ENCODE results near the gene INTS1.
"Not testable (repeated sequence)": the region's sequence is repeated elsewhere in the genome, so short reads cannot be mapped to it uniquely, and the experiment has no call there.

INTS1 gene

GRCh38 chr7:1460821-1461645 is 43.2 kb downstream of the INTS1 start:
- DNase-seq, result no peak

GRCh38 chr7:1459920-1460820 is 44.0 kb downstream of the INTS1 start:
- peak; percentile 28 for DNase-seq

GRCh38 chr7:1459512-1459892 is 44.7 kb downstream of the INTS1 start:
- DNase-seq, result peak; percentile 99

GRCh38 chr7:1458683-1459511 is 45.3 kb downstream of the INTS1 start, which contains the start of gene MICALL2:
MICALL2 (minus strand) TSS chr7:1459470; CDS start chr7:1459326, 144 bp downstream.
- no peak for DNase-seq

DNA sequence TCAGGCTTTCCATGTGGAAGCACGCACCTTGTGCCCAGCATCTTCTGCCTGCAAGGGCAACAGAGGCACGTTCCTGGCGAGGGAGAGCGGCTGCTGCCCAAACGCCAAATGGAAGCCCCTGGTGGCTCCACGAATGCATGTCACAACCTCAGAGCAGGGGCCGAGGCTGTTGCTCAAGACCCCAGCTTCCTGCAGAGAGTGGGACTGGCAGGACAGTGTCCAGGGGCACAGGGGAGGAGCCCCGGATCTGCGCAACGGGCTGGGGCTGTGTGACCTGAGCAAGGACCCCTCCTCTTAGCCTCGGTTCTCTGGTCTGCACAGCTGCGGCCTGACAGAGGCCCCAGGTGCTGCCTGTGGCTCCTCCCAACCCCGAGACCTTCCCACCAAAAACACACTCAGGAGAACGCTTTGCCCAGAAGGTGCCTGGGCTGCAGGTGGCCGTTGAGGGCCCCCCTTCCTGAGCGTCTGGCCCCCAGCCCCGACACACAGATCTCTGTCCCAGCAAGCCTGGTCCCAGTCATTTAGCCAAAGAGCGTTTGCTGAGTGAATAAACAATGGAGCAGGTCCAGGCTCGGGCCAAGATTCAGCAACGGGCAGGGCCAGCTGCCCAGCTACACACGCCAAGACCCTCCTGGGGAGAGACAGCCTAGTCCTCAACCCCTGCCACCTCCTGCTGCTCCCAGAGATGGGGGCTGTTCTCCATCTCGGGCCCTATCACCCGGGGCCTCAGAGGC is 46.1 kb downstream of the INTS1 start:
- no peak for DNase-seq

GRCh38 chr7:1457059-1457948 is 46.9 kb downstream of the INTS1 start:
- DNase-seq, result no peak

GRCh38 chr7:1455955-1456354 is 48.2 kb downstream of the INTS1 start:
- DNase-seq, result no peak

DNA sequence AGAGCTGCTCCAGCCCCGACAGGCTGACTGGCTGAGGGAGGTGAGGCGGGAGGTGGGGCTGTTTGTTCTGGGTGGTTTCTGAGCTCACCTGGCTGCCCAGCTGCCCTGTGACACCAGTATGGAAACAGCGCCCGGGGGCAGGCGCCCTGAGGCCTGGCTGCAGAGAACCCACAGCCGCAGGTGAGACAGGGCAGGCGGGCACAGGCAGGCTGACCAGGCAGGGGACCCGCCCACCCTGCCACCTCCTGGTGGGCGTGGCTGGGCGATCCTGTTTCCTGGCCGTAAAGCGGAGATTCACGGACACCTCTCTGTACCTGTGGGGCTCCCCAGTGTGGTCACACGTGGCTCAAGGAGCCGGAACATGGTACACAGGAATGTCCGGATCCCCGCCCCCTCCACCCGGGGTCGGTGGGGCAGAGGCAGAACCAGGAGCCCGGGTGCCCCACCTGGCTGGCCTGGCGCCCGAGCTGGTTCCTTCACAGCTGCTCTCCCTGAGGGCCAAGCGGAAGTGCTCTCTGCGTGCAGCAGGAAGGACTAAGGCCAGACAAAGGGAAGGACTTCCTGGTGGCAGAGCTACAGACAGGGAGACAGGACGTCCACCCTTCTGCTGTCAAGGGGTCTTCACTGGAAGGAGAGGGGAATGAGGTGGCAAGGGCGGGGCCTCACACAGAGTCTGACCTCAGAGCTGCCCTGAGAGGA is 48.8 kb downstream of the INTS1 start:
- DNase-seq, result no peak

DNA sequence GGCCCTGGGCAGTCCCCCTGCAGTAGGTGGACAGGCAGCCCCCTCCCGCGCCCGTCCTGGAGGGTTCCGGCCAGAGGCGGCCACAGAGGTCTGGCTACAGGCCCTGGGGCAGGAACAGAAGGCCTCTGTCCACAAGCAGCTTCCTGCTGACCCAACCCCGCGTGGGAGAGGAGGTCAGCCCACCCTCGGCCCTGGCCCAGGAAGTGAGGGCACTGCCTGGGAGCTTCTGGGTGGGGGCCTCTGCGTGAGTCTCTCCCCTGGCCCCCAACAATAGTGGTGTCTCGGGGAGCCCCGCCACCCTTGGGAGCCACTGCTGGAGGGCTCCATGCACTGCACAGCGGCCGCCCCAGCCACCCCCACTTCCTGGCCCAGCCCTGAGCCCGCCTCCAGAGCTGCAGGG is 49.6 kb downstream of the INTS1 start:
- DNase-seq, result no peak

DNA sequence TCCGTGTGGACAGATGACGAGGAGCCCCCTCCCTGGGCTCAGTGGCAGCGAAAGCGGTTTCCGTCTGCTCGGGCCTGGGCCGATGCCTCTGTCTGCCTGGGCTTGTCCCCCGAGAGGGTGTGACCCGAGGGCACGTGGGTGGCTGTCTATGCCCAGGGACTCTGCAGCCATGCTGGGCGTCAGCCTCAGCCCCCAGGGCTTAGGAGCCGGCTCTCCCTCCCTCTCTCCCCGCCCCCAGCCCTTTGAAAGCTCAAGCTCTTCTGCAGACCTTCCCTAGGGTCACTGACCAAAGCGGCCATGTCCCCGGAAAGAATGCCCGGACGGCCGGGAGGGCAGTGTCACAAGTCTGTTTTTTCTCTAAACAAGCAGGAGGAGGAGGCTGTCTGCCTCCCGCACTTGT is 52.0 kb downstream of the INTS1 start:
- no peak for DNase-seq

DNA sequence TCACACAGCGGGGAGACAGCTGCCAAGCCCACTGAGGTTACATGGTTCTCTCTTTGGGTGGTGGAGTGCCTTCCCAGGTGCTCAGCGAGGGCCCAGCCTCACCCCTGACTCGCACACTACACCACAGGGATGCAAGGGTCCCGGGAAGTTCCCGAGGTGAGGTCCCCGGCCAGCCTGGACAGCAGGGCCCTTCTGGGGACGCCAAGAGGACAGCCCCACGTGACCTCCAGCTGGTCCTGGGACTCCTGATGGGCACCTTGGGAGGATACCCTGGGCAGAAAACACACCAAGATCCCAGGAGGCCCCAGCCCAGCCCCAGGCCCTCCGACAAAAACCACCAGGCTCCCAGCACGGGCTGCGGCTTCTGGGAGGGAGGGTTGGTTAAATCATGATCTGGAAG is 53.2 kb downstream of the INTS1 start:
- DNase-seq, result no peak

GRCh38 chr7:1450431-1450830 is 53.8 kb downstream of the INTS1 start:
- no peak for DNase-seq

DNA sequence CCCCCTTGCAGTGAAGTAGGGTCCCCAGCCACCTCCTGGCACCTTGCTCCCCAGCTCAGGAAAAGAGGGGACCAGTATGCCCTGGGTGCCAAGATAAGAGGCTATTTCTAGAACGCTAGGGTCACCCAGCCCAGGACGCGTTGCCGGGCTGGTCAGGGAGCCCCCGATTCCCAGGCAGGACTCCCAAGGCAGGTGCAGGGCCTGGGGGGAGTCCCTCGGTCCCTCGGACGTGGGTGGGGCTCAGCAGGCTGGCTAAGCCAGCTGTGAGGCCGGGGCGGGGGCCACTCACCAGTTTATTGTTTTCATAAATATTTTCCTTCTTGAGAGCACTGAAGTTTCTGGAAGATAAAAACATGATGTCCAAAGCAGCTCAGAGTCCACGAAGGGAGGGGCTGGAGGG is 54.2 kb downstream of the INTS1 start:
- no peak for DNase-seq

DNA sequence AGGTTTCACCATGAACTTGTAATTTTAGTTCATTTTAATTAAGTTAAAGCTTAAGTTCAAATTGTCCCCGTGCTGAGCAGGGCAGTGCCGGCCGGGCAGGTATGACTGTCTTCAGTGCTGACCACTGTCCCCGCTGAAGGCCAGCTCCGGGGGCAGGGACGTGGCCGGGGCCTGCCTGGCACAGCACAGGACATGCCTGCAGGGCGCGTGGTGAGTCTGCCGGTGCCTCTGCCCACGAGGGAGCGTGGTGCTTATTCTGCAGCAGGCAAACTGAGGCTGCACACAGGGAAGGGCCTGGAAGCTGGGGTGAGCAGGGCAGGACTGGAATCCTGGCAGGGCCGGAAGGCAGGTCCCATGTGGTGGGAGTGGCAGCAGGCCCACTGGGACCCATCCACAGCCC is 54.7 kb downstream of the INTS1 start:
- no peak for DNase-seq

- no peak for DNase-seq
Observed at GRCh38 chr7:1448958-1449357, 55.2 kb downstream of the INTS1 start.

DNA sequence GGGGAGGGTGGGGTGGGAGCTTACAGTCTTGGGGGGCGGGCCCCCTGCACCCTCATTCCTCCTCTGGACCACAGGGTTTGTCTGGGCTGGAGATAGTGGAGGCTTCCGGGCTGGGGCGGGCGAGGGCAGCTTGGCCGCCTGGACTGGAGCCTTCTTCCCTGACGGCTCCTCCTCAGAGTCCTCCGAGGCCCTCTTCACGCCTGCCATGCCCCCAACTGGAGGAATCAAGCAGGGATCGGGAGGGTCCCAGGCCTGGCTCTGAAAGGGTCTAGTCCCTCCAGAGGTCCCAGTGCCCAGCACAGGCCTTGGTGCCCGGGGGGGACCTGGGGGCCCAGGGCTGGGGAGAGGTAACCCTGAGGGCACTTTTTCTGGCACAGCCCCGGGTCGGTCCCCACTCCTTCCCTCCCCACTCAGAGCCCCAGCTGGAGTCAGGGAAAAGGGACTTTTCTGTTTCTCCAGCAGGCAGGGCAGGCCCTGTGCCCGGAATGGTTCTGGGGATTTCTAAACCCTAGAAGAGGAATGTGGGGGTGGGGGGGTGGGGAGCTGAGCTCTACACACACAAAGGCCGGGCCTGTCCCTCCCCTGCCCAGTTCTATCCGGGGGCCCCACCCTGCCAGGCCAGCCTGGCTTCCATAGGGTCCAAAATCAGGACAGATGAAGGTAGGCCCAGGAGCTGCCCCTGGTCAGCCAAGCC is 56.5 kb downstream of the INTS1 start:
- DNase-seq, result no peak

- no peak for DNase-seq
Observed at GRCh38 chr7:1447112-1447511, 57.1 kb downstream of the INTS1 start.

- no peak for DNase-seq
Observed at GRCh38 chr7:1446620-1447032, 57.6 kb downstream of the INTS1 start.

DNA sequence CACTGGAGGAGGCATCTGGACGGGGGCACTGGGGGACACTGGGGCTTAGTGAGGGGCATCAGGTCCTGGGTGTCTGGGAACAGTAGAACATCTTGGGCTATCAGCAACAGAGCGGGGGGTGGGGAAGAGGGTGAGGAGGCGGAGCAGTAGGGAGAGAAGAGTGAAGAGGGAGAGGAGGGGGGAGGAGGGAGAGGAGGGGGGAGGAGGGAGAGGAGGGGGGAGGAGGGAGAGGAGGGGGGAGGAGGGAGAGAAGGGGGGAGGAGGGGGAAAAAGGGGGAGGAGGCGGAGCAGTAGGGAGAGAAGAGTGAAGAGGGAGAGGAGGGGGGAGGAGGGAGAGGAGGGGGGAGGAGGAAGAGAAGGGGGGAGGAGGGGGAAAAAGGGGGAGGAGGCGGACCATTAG is 58.2 kb downstream of the INTS1 start:
- DNase-seq, result not testable (repeated sequence)

DNA sequence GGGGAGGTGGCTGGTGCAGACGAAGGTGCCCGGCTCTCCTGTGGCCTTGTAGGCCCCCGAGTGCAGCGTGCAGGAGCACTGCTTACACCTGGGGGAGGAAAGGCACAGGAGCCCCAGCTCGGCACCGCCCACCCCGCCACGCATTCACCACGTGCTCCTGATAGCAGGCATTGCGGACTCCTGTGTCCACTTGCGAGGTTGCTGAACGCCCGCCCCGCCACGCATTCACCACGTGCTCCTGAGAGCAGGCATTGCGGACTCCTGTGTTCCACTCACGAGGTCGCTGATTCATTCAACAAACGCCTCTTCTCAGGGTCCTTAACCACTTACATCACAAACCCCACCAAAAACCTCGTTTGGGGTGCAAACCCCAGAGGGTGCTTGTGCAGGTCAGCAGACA is 58.8 kb downstream of the INTS1 start:
- no peak for DNase-seq

Measured in central memory CD4-positive, alpha-beta T cell (primary cell).